ENCODE data around the gene NUDT2.
A peak's percentile ranks its signal among the peaks of the same experiment; 100 is the strongest.
"Not testable (repeated sequence)": the region's sequence is repeated elsewhere in the genome, so short reads cannot be mapped to it uniquely, and the experiment has no call there.

The NUDT2 gene

GRCh38 chr9:34334916-34335315, 5.5 kb downstream of the NUDT2 start:
- no peak overlapping the region for H3K4me3 ChIP-seq (ENCODE audit: low read depth, low read length)
- TF ChIP-seq, protein P1, sequence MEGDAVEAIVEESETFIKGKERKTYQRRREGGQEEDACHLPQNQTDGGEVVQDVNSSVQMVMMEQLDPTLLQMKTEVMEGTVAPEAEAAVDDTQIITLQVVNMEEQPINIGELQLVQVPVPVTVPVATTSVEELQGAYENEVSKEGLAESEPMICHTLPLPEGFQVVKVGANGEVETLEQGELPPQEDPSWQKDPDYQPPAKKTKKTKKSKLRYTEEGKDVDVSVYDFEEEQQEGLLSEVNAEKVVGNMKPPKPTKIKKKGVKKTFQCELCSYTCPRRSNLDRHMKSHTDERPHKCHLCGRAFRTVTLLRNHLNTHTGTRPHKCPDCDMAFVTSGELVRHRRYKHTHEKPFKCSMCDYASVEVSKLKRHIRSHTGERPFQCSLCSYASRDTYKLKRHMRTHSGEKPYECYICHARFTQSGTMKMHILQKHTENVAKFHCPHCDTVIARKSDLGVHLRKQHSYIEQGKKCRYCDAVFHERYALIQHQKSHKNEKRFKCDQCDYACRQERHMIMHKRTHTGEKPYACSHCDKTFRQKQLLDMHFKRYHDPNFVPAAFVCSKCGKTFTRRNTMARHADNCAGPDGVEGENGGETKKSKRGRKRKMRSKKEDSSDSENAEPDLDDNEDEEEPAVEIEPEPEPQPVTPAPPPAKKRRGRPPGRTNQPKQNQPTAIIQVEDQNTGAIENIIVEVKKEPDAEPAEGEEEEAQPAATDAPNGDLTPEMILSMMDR (IDR thresholded peaks at IDR 0.05; ENCODE audit: control insufficient read depth, extremely low read depth, insufficient read depth): no peak
- no peak for DNase-seq (ENCODE audit: low read depth)

- DNase-seq (ENCODE audit: low read depth): no peak
- H3K4me3 ChIP-seq (ENCODE audit: low read depth, low read length): no peak overlapping the region
- TF ChIP-seq, protein P1 (IDR thresholded peaks at IDR 0.05; ENCODE audit: control insufficient read depth, extremely low read depth, insufficient read depth): no peak
These were observed 6.0 kb downstream of the NUDT2 start for GRCh38 chr9:34335376-34335775.

DNA sequence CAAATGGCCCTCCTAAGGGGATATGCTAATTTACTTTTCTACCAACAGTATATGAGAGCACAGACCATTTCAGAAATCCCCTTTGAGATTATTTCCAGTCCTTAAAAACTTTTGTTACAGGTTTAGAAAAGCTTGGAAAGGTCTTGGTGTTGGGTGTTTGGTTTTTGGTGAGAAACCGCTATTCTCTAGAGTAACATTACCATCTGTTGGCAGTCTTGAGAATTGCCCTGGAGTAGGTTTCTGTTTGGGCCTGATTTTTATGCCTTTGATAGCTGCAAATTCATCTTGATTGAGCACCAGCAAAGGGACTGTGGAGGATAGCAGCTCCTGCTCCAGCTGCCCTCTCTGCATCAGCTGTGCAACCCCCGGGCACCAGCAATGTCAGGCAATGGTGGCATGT, 8.0 kb downstream of the NUDT2 start:
- DNase-seq (ENCODE audit: low read depth): no peak

DNA sequence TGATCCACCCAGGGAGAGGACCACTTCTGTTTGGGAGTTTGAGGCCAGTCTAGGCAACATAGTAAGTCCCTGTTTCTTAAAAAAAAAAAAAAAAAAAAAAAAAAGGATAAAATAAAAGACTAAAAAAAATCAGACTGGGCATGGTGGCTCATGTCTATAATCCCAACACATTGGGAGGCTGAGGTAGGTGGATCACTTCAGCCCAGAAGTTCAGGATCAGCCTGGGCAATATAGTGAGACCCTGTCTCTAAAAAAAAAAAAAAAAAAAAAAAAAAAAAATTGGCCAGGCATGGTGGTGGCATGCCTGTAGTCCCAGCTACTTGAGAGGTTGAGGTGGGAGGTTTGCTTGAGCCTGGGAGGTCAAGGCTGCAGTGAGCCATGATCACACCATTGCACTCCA, 8.7 kb downstream of the NUDT2 start:
- DNase-seq (ENCODE audit: low read depth); H3K4me3 ChIP-seq (ENCODE audit: low read depth, low read length): not testable (repeated sequence)

More for the DNA sequence above, 8.0 kb downstream of the NUDT2 start:
- H3K4me3 ChIP-seq (ENCODE audit: low read depth, low read length): no peak overlapping the region
- TF ChIP-seq, protein P1 (IDR thresholded peaks at IDR 0.05; ENCODE audit: control insufficient read depth, extremely low read depth, insufficient read depth): peak; percentile 21; the same call in 1 of the 2 replicates

DNA sequence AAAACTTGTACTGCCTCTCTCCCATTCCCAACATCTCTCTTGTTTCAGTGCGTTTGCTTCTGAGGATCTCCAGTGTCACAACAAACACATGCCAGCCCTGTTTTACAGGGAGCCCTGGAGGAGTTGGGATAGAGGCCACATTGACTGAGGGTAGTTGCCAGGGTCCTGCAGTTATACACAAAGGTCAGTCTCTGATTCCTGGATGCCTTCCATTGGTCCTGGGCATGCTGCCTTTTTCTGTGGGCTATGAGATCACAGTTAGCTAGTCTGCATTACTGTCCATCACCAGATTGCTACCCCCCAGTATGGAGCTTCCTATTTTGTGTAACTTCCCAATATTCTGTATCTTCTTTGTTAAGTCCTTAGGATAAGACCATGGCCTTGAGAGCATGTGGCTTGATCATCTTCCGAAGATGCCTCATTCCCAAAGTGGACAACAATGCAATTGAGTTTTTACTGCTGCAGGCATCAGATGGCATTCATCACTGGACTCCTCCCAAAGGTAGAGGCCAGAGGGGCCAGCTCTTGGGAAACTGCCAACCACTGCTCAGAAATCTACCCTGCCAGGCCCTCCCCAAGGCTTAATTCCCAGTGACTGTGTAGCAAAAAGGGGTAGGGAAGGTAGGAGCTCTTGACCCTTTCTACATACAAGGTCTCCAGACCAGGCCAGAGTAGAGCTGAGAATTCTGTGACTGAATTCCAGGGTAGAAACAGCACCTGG, 9.5 kb downstream of the NUDT2 start:
- DNase-seq (ENCODE audit: low read depth): no peak
- TF ChIP-seq, protein P1 (IDR thresholded peaks at IDR 0.05; ENCODE audit: control insufficient read depth, extremely low read depth, insufficient read depth): no peak
- H3K4me3 ChIP-seq (ENCODE audit: low read depth, low read length): no peak overlapping the region

DNA sequence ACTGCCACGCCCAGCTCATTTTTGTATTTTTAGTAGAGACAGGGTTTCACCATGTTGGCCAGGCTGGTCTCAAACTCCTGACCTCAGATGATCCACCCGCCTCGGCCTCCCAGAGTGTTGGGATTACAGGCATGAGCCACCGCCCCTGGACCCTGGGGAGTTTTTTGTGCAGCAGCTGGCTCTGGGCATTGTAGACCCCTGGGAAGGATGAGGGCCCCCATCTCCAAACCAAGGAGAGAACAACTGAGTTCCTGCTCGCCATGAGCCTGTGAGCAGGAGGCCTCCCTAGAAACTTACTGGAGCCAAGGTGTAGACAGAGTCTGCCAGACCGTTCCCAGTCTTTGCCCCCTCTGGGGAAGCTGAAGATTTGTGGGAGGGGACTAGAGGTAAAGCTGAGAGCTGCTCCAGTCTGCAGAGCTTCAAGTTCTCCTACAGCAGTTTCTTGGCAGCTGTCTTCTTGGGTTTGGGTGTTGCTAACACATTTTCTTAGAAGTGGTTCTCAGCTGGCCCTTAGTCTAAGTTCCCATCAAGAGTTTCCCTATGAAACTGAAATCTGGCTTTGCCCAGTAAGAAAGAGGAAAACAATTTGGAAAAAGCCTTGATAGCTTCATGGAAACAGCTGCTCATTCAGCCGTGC, 12.4 kb downstream of the NUDT2 start:
- H3K4me3 ChIP-seq (ENCODE audit: low read depth, low read length): no peak overlapping the region
- DNase-seq (ENCODE audit: low read depth): no peak
- TF ChIP-seq, protein P1 (IDR thresholded peaks at IDR 0.05; ENCODE audit: control insufficient read depth, extremely low read depth, insufficient read depth): no peak

DNA sequence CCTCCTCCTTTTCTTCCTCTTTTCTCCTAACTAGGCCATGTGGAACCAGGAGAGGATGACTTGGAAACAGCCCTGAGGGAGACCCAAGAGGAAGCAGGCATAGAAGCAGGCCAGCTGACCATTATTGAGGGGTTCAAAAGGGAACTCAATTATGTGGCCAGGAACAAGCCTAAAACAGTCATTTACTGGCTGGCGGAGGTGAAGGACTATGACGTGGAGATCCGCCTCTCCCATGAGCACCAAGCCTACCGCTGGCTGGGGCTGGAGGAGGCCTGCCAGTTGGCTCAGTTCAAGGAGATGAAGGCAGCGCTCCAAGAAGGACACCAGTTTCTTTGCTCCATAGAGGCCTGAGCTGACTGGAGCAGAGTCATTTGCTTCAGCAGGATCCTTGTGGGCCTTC, 13.7 kb downstream of the NUDT2 start:
- DNase-seq (ENCODE audit: low read depth): no peak
- H3K4me3 ChIP-seq (ENCODE audit: low read depth, low read length): no peak overlapping the region
- TF ChIP-seq, protein P1 (IDR thresholded peaks at IDR 0.05; ENCODE audit: control insufficient read depth, extremely low read depth, insufficient read depth): no peak

All from LNCaP clone FGC (cell line).